HG03521 (cell line): Measurements from ENCODE around the gene MTHFD2L.
"Not testable (repeated sequence)": the region's sequence is repeated elsewhere in the genome, so short reads cannot be mapped to it uniquely, and the experiment has no call there.

ENCODE experiments used
- ATAC-seq: cut with Tn5 transposase; IDR thresholded peaks from one replicate; pipeline ENCODE4 v1.9.1; 2021; ENCODE audit warnings: mild to moderate bottlenecking, moderate library complexity; ENCODE audit not compliant: unreplicated experiment

MTHFD2L gene

GRCh38 chr4:74329307-74329706 lies 171.4 kb downstream of the MTHFD2L start:
- ATAC-seq = no peak

GRCh38 chr4:74330295-74330750 lies 172.4 kb downstream of the MTHFD2L start:
- ATAC-seq = no peak

- no peak for ATAC-seq
Measured at GRCh38 chr4:74331252-74331651, 173.3 kb downstream of the MTHFD2L start.

- ATAC-seq = no peak
Measured at GRCh38 chr4:74331944-74332343, 174.0 kb downstream of the MTHFD2L start.

- no peak for ATAC-seq
Measured at GRCh38 chr4:74334636-74335035, 176.7 kb downstream of the MTHFD2L start.

GRCh38 chr4:74335341-74336021 lies 177.6 kb downstream of the MTHFD2L start:
- ATAC-seq = peak; percentile 80

- ATAC-seq = no peak
Measured at GRCh38 chr4:74338792-74339333, 180.9 kb downstream of the MTHFD2L start.

- no peak for ATAC-seq
Measured at GRCh38 chr4:74339501-74339900, 181.6 kb downstream of the MTHFD2L start.

- ATAC-seq = not testable (repeated sequence)
Measured at GRCh38 chr4:74340421-74340820, 182.5 kb downstream of the MTHFD2L start.

GRCh38 chr4:74344031-74344430 lies 186.1 kb downstream of the MTHFD2L start:
- ATAC-seq = no peak
